Femur (tissue), 1 donor: ENCODE data around the gene TRERF1.

Experiments
- DNase-seq: peaks from one replicate; pipeline ENCODE4 v3.0.0-alpha.2; 2017

Gene TRERF1

DNA sequence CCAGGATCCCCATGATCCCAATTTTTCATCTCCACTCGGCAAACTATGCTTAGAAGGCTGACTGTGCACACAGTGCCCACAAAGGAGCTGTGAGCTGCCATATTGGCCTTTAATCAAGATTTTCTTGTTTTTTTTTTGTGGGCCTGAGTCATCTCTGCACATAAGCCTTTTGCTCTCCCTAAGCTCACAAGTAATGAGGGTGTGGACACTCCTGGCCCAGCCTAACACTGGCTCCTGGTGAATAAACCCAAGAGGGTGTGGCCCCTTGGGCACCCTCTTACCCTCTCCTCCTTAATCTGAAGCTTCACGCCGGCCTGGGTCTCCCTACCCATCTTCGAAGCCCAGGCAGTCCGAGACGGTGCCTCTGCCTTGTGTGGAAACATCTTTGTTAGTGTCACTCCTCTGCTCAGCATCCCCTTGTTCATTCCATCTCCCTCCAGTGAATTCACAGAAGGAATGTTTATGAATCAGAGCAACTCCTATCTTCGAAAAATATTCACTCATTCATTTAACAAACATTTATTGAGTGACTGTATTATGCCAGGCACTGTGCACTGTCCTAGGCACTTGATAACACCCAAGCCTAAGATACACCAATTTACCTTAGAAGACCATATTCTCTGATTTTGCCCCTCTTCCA is 211.9 kb downstream of the TRERF1 start:
- no peak for DNase-seq

DNA sequence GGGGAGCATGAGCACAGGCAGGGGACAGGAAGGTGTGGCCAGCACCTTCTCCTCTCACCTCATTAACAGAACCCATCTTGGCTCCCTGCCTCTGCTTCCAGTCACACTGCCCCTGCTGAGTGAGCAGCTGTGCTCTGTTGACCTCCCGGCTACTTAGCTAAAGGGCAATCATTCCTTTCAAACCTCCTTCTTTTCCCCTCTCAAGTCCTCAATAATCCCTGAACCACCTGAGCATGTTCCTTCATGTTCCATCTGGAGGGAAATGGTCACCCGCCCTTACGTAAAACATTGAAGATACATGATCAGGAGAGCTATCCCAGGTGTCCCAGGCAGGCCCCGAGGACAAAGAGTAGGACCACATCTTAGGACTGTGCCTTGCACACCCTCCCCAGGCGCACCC is 212.4 kb downstream of the TRERF1 start:
- no peak for DNase-seq

DNA sequence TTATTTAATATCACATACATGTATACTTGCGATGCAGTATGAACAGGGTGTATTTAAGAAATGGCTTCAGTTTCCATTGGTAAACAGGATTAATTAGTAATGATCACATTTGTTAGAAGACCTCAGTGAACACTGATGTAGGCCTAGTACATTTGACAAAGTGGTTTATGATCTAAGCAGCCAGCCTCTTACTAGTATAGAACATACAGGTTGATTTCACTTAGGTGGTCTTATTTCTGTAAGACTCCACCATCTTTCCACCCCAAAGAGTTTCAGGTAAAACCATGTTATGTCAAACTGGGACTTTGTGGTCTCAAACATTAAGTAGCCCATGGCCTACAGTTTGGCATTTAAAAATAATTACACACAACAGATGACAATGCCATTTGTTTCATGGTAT is 213.9 kb downstream of the TRERF1 start:
- DNase-seq, result no peak

DNA sequence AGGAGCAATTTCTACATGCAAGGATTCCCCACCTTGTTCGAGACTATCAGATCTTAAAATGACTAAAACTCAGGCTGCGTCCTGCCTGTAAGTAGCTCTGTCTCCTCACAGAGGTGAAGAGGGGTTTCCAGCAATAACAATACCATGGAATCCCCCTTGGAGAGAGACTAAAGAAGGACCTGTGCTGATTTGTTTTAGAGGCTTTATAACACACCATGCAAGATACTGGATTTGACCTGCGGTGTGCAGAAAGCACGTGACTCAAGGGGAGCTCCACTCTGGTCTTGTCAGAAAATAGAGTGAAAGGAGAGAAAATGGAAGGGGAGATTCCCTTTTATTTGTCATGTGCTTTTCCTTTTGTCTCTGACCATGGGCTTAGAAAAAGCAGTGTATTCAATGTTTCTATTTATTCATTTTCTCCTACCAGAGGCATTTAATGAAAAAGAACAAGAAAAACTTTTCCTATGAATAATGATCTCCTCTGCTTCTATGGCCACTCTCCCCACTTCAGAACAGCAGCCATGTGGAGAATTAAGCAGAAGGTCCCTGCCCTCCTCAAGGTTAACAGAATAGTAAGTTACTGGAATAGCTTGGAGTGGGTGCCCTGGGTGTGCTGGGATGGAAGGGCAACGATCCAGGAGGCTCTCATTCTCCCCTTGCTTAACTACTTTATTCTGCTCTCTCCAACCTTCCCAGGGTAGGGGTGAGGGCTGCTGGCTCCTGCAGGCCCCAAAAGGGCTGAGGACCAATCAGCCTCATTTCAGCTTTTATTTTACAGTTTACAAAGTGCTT is 214.8 kb downstream of the TRERF1 start:
- no peak for DNase-seq

DNA sequence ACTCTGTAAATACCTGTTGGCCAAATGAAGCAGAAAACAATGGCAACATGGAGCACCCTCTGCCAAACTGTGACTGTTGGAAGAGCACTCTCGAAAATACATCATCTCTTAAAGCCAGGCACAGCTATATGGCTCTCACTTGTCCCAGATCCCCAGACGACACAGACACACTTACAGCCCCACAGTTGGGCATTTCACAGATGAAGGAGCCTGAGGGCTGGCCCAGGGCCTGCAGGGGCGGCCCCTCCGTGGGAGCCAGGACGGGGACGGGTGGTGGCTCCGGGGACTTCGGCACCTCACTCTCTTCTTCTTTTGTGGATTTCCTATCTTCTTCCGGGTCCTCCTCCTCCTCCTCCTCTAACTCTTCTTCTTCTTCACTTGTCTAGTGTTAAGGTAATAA is 215.7 kb downstream of the TRERF1 start:
- DNase-seq, result no peak

DNA sequence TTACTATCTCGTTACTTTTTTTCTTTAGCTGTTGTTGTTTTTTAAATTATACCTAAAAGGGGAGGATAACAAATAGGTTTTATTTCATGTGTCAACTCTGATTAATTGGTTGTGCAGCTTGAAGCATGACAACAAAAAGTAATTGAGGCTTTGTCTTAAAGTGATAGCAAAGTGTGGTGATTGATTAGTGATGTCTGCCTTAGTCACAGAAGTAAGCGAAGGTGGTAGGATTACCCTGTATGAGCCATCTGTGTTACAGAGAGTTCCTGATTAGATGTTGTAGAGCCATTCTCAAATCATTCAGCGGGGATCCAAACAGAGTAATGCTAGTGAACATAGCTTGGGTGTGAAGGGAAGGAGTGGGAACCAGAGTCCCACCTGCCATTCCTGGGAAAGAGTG is 219.7 kb downstream of the TRERF1 start:
- DNase-seq, result no peak

DNA sequence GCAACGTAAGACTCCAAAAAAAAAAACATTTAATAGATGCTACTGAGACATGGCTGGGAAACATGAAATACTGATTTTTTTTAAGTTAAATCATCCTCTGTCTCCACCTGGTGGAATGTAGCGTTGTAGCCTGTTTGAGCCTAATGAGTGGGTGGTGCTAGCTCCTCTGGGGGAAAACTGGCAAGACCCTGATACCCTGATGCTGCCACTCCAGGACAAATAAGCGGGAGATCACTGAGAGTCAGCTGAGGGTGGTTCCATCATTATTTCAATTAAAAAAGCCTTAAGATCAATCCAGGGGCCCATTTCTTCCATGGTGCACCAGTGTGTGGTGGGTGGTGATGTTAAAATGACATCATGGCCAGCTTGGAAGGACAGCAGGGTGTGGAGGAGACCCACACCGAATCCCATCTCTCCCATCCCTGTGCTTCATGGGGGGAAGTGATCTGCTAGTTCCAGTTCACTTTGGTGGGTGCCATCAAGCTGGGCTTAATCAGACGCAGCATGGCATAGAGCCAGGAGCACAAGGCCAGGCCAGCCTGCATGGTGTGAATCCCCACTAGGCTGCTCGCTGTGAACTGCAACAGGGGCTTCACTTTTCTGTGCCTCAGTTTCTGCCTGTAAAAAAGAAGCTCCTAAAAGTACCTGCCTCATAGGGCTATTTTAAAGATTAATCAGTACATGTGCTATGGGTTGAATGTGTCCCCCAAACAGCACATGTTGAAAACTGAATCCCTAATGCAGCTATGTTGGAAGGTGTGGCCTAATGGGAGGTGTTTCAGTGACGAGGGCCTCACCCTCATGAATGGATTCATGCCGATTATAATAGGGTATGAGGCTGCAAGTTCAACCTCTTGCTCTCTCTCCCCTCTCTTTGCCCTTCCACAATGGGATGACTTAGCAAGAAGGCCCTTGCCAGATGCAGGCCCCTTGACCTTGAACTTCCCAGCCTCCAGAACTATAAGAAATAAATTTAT is 221.1 kb downstream of the TRERF1 start:
- DNase-seq, result no peak

DNA sequence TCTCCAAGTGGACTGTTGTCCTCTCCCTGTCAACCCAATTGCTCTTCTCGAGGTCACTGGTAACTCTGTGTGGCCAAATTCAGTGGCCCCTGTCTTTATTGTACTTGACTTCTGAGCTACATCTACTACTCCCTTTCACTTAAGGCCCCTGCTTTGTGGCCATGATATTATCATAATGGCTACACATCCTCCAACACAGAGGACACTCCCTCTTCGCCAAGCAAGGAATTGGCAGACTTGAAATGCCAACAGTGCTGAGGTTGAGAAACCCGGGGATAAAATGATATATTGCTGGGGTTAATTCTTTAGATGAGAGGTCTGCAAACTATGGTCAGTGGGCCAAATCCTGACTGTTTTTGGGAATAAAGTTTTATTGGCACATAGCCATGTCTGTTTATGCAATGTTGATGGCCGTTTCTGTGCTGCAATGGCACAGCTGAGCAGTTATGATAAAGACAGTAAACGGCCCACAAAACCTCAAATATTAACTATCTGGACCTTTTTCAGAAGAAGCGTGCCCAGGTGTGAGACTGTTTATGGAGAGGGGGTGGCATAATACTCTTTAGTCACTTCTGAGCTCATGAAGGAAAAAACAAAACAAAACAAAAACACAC is 222.1 kb downstream of the TRERF1 start:
- DNase-seq, result no peak

DNA sequence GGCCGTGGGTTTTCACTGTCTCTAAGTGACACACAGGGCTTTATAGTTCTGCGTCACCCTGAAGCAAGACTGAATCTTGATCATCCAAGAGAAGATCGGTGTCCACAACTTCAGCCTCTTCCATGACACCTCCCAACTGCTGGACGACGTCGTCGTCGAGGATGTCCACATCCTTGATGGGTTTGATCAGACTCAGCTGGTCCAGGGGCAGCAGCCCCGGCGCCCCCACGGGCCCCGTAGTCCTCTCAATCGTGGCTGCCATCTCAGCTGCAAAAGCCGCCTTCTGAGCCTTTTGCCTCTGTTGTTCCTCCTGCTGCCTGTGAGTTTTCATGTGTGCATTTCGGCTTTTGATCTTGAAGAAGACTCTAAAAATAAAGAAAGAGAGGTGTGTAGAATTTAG is 223.4 kb downstream of the TRERF1 start:
- DNase-seq, result no peak

DNA sequence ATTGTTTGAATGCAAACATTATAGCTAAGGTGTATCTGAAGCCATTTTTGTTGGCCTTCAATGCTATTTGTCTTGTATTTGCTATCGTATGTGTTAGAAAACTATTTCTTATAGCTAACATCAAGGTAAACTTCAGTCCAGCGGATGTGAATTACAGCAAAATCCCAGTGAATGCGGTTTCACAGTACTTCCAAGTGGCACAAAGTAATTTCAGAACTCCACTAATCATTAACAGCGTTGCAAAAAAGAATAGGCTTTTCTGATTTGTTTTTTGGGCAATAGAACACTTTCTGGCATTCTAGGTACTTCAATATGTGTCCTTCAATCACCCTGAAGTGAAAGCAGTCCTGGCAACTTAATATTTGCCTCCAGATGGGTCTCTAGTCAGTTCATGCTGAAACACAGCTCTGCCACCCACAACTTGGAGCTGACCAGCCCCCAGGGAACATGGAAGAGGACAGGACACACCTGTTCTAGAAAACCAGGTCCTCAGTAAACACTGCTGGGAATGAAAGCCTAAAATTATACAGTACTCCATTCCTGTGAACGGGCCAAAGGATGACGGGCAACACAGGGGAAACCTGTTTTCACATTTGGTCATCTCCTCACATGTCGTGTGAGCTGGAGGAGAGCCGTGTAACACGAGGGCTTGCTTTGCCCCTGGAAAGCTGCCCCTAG is 224.4 kb downstream of the TRERF1 start:
- DNase-seq, result no peak

DNA sequence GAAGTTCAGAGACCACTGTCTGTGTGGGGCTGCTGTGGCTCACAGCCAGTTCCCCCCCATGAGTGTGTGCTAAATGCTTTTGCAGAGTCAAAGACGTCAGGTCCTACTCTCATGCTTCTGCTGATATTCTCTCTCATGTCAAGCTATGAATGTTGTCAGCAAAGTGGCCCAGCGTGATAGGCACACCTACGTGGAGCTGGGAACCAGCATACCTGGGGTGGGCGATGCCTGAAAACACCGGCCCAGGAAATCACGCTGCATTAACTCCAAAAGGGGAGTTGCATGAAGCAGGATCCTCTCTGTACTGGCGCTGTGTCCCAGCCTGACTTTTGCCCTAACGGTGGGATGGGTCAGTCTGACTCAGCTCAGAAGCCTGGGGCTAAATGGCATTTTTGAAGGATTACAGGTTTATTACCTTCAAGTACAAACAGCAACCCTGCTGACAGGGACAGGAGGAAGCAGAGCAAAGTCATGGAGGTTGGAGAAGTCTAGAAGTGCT is 225.0 kb downstream of the TRERF1 start:
- no peak for DNase-seq

DNA sequence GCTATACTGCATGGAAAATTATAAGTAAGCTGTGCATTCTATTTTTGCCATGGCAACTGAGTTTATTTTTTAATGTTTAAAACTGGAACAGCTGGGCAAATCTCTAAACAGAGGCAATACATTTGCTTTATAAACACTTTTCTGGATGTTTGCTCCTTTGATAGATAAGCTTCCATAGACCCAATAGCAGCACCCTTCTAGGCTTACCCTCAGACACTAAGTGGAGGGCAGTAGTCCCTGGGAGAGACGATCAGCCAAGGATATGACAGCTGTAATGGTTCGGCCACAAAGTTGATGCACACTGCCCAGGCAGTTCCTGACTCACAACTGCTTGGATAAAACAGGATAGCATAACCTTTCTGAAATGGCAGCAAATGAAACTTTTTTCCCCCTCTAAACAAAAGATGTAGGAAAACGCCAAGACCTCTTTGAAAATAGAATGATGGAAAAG is 225.5 kb downstream of the TRERF1 start:
- no peak for DNase-seq

DNA sequence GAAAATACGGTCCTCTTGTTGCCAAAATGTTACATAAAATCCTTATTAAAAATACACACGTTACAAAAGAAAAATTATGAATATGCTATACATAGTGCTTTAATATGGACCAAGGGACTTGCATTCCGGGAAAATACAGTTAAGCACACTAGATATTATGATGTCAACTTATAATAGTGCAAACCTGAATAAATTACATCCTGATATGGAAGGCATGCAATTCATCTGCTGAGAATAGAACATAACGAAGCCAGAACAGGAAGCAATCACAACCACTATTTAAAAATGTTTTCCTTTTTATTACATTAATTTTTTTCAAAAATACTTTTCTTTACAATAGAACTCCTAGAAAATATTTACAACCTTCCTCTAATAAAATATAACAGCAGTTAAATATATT is 226.3 kb downstream of the TRERF1 start:
- no peak for DNase-seq

DNA sequence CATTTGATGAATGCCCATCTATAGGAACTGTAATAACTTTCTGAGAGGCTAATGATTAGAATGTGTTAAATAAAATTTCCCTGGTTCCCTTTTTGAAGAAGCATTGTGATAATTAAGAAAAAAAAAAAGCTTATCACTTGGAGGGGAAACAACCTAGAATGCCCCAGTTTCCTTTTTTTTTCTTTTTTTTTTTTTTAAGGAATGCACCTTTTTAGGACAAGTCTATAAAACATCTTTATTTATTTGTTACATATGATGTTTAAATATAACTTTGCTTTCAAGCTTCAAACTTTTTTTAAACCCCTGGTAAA is 226.7 kb downstream of the TRERF1 start:
- no peak for DNase-seq

DNA sequence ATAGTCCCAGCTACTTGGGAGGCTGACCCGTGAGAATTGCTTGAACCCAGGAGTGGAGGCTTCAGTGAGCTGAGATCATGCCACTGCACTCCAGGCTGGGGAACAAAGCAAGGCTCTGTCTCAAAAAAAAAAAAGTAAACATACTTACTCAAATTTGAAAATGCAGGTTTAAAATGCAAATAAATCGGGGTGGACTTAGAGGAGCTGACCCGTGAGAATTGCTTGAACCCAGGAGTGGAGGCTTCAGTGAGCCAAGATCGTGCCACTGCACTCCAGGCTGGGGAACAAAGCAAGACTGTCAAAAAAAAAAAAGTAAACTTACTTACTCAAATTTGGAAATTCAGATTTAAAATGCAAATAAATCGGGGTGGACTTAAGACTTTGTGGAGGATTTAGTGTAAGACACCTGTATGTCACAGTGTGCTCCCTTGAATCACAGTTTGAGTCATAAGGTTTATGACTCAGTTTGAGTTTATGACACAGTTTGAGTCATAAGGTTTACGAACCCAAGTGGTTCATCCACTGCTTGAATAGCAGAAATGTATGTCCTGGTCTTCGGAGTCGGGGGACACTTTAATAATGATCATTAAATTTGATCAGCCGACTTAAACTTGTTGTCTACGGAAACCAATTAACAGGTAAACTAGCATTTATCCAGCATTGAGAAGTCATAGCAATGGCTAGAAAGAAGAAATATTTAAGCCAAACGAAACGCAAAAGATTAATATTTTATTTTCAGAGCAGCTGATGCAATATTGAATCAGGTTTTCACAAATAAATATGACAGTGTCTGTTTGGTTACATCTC is 227.3 kb downstream of the TRERF1 start:
- DNase-seq, result no peak

DNA sequence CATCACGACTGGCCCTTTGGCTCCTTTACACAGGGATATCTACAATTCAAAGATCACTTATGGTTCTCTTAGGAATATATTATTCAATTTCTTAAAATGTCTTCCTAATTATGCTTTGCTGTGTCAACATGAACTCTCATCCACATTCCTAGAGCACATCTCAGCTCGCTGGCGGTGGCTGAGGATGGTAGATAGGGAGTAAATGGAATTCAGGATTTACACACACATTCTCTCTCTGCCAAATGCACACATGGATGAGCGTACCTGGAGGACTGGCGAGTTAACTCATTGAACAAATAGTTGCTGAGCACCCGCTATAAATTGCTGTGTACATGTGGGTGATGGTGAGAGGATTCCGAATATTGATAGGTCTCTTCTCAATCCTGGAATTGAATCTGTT is 229.3 kb downstream of the TRERF1 start:
- DNase-seq, result no peak

DNA sequence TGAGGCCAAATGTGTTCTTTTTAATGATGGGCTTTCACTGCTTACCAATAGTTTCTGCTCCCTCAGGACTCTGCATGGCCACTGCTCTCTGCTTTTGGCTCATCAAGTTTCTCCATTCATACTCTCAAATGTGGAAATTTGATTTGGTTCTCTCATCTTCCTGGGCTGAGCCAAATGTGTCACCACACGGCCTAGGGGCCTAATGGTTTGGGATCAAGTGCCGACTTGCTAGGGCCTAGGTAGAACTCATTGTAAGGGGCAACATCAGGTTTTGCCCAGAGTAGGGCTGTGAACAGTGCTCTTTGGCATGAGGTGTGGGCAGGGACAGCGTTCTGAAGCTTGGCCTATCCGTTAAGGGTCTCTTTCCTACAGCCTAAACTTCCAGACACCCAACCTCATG is 230.2 kb downstream of the TRERF1 start:
- DNase-seq, result no peak

DNA sequence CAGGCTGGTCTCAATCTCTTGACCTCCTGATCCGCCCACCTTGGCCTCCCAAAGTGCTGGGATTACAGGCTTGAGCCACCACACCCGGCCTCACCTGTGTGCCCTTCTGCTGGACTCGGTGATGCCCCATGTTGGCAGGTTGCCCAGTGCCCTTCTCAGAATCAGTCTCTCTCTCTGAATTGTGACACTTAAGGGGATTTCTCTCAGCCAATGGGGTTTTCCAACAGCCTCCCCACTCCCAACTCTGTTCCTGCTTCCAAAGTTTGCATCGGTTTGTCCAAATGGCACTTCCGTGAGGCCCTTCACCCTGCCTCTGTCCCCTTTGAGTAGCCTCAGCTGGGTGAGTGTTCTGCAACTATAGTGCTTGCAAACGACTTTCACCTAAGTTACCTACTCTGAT is 230.9 kb downstream of the TRERF1 start:
- no peak for DNase-seq

DNA sequence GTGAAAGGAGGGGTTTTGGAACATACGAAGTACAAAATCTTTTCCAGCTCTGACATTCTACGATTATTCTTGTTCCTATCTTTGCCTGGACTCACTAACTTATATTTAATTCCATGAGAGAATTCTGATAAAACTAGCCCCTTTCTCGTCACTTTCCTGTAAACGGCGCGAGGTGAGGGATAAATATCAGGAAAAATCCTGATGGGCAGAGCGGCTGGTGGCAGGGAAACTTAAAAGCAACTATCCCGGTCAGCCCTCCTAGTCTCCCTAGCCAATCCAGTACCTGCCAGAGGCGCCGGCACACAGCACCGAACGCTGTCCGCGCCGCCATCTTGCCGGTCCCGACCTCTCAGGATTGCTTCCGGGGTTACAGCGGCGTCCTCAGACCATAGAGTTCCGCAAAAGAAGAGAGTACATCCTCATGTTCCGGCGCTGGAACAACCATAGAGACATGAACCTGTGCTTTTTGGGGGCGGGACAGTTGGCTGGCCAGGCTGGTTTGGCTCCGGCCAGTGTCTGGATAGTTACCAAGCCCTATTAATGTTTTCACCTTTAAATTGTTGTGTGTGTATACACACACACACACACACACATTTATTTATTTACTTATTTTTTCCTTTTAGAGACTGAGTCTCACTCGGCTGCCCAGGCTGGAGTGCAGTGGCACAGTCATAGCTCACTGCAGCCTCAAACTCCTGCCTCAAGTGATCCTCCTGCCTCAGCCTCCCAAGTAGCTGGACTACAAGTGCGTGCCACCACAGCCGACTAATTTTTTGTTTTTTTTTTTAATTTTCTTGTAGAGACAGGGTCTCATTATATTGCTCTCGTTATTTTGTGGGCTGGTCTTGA is 234.0 kb downstream of the TRERF1 start, which contains the start of gene MRPS10:
Gene MRPS10, minus strand, starts transcription at position 343 of the 849 bp plus-strand sequence. Its CDS starts 12 bp downstream, at position 331.
- DNase-seq, result peak; percentile 95

DNA sequence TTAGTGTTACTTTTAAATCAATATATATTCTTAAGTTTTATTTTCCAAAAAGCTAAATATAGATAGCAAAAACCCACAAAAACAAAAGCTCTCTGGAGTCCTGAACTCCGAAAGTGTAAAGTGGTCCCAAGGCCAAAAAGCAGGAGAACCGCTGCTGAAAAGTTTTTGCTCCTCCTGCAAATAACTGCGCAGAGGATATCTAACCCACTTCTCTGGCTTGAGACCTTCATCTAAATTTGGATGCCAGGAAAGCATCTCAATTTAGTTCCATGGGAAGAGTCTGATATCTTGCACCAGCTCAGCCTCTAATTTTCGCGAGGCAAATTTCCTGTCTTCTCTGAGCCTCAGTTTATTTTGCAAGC is 234.6 kb downstream of the TRERF1 start:
- DNase-seq, result no peak
